Measurements from ENCODE around the gene EZH1.

- TF ChIP-seq TAF1 (IDR thresholded peaks at IDR 0.05; ENCODE audit: low read depth) (no peak), EGR1 (IDR thresholded peaks at IDR 0.05) (no peak), YY1 (IDR thresholded peaks at IDR 0.05; ENCODE audit: low read depth) (no peak)
These were observed 36.9 kb upstream of the EZH1 start for GRCh38 chr17:42781639-42782165.

All from Ishikawa (cell line).